K562 (cell line): Measurements from ENCODE around the gene LRP1. TPM values are rescaled to one million over a fixed set of nuclear protein-coding genes. Genes with fewer than 3 reads are reported as not detected.

Source experiments
- ATF2 ChIP-seq: sonication (generic); formaldehyde crosslinking; IDR thresholded peaks from 2 replicates; pipeline ENCODE4 v1.8.1; 2022; ENCODE audit warnings: missing genetic modification reagents
- ATF6 ChIP-seq: sonication (generic); formaldehyde crosslinking; IDR thresholded peaks from 2 replicates; pipeline ENCODE4 v1.4.0; 2020; ENCODE audit warnings: mild to moderate bottlenecking, missing genetic modification reagents
- EWSR1 ChIP-seq: fragments of 450-650 bp; IDR thresholded peaks from 2 replicates; pipeline ENCODE4 v1.6.1; 2018; ENCODE audit warnings: borderline replicate concordance, mild to moderate bottlenecking, low read depth, moderate library complexity; ENCODE audit not compliant: partially characterized antibody
- KDM5B ChIP-seq: fragments of 200-600 bp; sonication (generic); IDR thresholded peaks from 2 replicates; pipeline ENCODE4 v1.6.1; 2012; ENCODE audit warnings: low read depth, mild to moderate bottlenecking, moderate library complexity, low read length, control low read depth, inconsistent platforms; ENCODE audit not compliant: insufficient replicate concordance
- MEIS2 ChIP-seq: fragments of 450-650 bp; IDR thresholded peaks from 2 replicates; pipeline ENCODE4 v1.6.1; 2014; ENCODE audit warnings: mild to moderate bottlenecking; ENCODE audit not compliant: partially characterized antibody
- PHB2 ChIP-seq: fragments of 450-650 bp; IDR thresholded peaks from 2 replicates; pipeline ENCODE4 v1.6.1; 2017; ENCODE audit warnings: low read depth
- YY1 ChIP-seq, 3 experiments: IDR thresholded peaks; 2 replicates each; pipeline ENCODE4 v1.6.1; 2011; ENCODE audit warnings: low read length in 2 of 3, mild to moderate bottlenecking in 2 of 3, moderate library complexity in 2 of 3, borderline replicate concordance in 1 of 3, control low read depth in 1 of 3, low read depth in 1 of 3; ENCODE audit not compliant: insufficient read depth in 3 of 3, insufficient replicate concordance in 2 of 3, control insufficient read depth in 1 of 3, insufficient read length in 1 of 3; ENCODE audit errors: extremely low read depth in 1 of 3
- ZBTB5 ChIP-seq: fragments of 450-650 bp; IDR thresholded peaks from 2 replicates; pipeline ENCODE4 v1.6.1; 2017; ENCODE audit warnings: antibody characterized with exemption
- ZBTB7A ChIP-seq: IDR thresholded peaks from 2 replicates; pipeline ENCODE4 v1.6.1; 2011; ENCODE audit warnings: low read depth, mild to moderate bottlenecking, low read length, moderate library complexity, borderline replicate concordance; ENCODE audit not compliant: control insufficient read depth
- ZNF143 ChIP-seq: sonication (generic); formaldehyde crosslinking; IDR thresholded peaks from 2 replicates; pipeline ENCODE4 v1.9.0; 2022; ENCODE audit warnings: mild to moderate bottlenecking, missing genetic modification reagents
- ZNF165 ChIP-seq: fragments of 250-450 bp; sonication (Bioruptor Pico); IDR thresholded peaks from 2 replicates; pipeline ENCODE4 v1.4.0; 2020; ENCODE audit warnings: borderline replicate concordance
- ZNF197 ChIP-seq: fragments of 200-800 bp; sonication (Bioruptor generic); IDR thresholded peaks from 2 replicates; pipeline ENCODE4 v1.6.1; 2016; ENCODE audit warnings: low read depth, missing genetic modification characterization, missing compliant biosample characterization
- ZNF592 ChIP-seq: fragments of 450-650 bp; IDR thresholded peaks from 2 replicates; pipeline ENCODE4 v1.6.1; 2017; ENCODE audit warnings: antibody characterized with exemption, mild to moderate bottlenecking
- ZNF655 ChIP-seq: fragments of 250-450 bp; sonication (Bioruptor Pico); IDR thresholded peaks from 2 replicates; pipeline ENCODE4 v1.5.0; 2021
- polyA plus RNA-seq, 8 experiments: library from polyadenylated mRNA; depleted of rRNA in 4 of 8; stranded (reverse) in 5 of 8; unstranded in 3 of 8; fragments of >200 nt; fragmentation: Nextera tagmentation in 2 of 8; fragmentation: Illumina TruSeq in 1 of 8; extraction: Ambion mirVana in 2 of 8; extraction: Trizol in 1 of 8; gene quantifications; 2 replicates each; pipeline versions ENCODE4 v1.2.1 to v1.2.3, GENCODE V29; 2011 to 2014; ENCODE audit warnings: inconsistent platforms in 1 of 8, missing spikeins in 1 of 8
- total RNA-seq, 7 experiments: library from RNA; depleted of rRNA in 6 of 7; stranded (reverse); fragments of >200 nt in 6 of 7; fragmentation: Illumina TruSeq in 2 of 7; extraction: Trizol in 2 of 7; gene quantifications; 2 replicates each; pipeline versions ENCODE4 v1.2.1 to v1.2.3, GENCODE V29; 2011 to 2021; ENCODE audit warnings: low replicate concordance in 1 of 7

Gene LRP1
- total and polyA plus RNA-seq, 9 of the 15 experiments (the other 6 are each of a cell fraction or from before 2014, with no cell fraction given), result 0.04 to 0.64 (median 0.19) TPM; not detected in 2

GRCh38 chr12:57127101-57127725 lies 1.1 kb upstream of the LRP1 start (continued):
- TF ChIP-seq ZNF592 (no peak), EWSR1 (no peak), PHB2 (no peak), ZNF655 (no peak), ZBTB7A (peak; percentile 52; the same call in 1 of the 2 replicates), KDM5B (peak; percentile 65), YY1 (IDR thresholded peaks at IDR 0.05; ENCODE audit: borderline replicate concordance in 1 of 3, control insufficient read depth in 1 of 3, extremely low read depth in 1 of 3, insufficient read depth in 3 of 3, insufficient read length in 1 of 3, insufficient replicate concordance in 2 of 3, low read depth in 1 of 3, low read length in 2 of 3) (peak in 2 of 3 experiments; percentile 23 to 36), MEIS2 (no peak), ATF2 (CRISPR knock-in tag) (no peak), ZNF197 (CRISPR knock-in tag) (no peak), ZBTB5 (no peak), ZNF143 (CRISPR knock-in tag) (no peak), ZNF165 (CRISPR knock-in tag) (no peak), ATF6 (CRISPR knock-in tag) (no peak)
